Non-pigmented ciliary epithelial cell (primary cell): ENCODE results near the gene SVEP1.
"Not testable (repeated sequence)": the region's sequence is repeated elsewhere in the genome, so short reads cannot be mapped to it uniquely, and the experiment has no call there.

Experiments
- DNase-seq: peaks from one replicate; pipeline ENCODE4 v3.0.0-alpha.2; 2010; ENCODE audit warnings: low read depth

The SVEP1 gene

DNA sequence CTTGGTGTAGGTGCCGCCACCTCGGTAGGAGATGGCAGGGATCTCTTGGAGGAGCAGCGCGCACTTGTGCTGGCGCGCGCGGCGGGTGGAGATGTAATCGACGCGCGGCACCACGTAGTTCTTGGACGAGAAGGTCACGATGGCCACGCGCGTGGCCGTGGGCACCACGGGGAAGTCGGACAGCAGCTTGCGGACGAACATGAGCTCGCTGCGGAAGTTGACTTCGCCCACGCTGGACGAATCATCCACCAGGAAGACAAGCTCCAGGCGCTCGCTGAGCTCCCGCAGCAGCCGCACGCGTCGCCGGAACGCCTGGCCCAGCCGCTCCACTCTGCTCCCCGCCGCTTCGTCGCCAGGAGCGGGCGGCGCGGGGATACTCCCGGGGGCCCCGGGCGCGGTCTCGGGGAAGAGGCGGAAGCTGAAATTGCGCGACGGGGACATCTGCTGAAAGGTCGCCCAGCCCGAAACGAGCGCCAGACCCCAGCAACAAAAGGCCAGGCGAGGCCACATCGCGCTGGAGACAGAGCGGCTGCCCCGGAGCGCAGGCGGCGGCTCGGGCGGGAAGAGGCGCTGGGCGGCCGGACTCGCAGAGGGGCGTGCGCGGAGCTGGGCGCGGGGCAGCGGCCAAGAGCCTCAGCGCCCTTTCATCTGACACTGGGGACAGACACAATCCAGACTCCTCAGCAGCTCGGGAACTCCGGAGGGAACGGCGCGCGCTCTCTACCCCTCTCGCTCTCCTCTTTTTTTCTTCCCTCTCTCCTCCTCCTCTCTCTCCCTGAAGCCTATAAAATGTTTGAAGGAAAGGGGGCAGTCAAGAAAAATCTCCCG, at the start of gene SVEP1:
Gene SVEP1, minus strand, starts transcription at position 708 of the 828 bp plus-strand sequence. Its CDS starts 198 bp downstream, at position 510.
- no peak for DNase-seq

DNA sequence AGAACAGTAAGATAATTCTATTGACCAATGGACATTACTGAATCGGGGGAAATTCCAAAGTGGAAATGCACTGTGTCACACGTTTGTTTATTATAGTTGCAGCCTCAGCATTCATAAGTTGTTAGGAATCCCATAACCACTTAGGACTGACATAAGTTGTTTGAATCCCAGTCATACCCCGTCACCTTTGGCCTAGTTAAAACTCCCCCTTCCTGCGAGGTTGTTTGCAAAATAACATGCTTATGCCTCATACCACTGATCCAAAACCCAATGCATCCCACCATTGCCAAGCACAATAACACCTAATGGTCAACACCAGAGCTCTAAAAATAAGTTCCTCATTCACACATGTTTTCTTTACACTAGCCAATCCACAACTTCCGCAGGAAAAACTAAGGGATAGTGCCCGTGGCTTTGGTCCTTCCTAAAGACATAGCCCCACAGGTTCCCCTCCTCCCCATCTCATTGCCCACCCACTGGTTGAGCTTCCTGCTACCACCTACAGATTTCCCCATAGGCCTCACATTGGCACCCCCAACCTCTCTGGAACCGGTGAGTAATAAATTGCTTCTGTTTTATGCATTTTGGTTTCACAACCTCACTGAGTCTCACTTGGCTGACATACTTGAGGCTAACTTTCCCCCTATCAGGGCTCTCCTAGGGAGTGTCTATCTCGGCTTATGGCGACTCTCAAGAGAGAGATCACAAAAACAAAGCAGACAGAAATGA, 46.7 kb upstream of the SVEP1 start:
- peak; percentile 87 for DNase-seq

DNA sequence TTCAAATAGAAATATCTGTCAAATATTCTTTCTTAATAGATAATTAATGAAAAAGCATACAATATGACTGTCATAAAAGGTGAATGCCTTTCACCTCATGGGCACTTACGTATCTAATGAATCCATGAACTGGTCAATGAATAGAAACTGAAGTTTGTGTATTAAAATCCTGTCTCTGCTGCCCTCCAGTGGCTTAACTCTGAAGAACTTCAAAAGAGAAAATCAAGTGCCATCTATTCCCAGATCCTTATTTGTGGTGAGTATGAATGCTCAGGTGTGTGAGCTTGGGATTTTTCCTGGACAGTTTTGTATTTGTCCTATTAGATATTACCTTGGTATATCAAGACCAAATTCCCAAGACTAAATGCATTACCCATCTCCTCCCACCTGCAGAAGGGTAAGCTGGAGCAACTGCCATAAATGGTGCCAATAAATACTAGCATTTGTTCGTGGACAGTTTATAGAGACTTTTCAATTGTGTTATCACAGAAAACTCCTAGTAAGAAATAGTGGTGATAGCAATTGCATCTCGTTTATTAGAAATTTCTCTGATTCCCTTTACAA, 44.0 kb upstream of the SVEP1 start:
- no peak for DNase-seq

DNA sequence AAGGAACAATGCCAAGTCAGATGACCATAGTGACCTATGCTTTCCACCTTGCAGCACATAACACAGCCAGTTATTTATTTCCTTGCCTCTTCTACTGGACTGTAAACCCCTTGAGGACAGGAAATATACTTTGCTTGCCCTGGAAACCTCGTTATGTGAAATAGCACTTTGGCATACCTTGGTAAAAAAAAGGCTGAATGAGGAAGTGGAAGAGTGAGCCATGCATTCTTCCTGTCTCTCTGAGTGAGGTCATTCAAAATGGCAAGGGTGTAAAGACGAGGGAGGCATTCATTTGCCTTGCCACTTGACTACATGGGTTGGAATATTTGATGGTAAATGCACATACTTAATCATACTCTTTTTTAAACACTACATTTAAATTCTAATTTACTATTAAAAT, 42.8 kb upstream of the SVEP1 start:
- DNase-seq = no peak

DNA sequence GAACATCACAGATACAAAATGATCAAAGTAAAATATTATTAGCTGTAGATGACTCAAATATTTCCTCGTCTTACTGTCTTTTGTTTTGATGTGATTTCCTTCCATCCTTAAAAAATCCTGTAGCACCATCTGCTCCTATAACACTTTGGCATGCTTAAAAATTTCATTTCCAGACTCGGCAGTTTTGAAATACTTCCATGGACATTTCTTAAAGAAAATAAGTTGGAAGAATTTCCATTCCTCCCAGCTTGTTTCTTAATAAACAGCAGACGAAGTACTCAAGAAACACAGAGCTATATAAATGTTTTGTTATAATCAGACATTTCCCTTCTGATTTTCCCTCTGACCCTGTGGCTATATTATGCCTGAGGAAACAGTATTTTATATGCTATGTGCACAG, 41.2 kb upstream of the SVEP1 start:
- no peak for DNase-seq

DNA sequence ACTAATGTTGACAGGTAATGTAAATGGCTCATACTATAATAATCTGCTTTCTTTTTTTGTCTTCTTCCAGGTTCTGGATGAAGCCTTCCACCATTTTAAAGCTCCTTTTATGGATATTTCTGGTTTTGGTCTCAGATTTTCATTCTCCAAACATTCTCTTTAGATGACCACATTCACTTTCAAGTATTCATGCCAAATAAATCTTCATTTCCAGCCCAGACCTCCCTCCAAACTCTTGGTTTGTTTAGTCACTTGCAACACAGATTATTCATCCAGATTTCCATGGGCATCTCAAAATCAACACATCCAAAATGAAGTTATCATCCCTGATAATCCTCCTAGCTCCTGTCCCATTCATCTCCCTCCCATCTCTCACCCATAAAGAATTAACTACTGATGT, 40.3 kb upstream of the SVEP1 start:
- no peak for DNase-seq

DNA sequence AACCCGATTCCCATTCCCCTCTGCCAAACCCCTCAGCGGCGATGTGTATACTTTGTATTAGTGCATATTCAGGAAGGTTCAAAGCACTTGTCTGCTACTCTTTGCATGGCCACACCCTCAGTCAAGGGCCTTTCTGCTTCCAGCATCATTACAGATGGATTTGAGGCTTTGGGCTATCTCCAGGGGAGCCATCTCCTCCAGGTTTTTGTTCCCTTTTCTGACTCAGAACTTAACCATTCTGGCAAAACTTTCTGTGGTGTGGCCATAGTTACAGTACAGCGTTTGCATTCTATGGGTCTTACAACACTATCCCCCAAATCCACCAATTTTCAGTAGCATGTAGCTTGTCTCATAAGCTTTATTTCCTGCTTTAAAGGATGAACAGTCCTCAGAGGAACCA, 36.0 kb upstream of the SVEP1 start:
- no peak for DNase-seq

DNA sequence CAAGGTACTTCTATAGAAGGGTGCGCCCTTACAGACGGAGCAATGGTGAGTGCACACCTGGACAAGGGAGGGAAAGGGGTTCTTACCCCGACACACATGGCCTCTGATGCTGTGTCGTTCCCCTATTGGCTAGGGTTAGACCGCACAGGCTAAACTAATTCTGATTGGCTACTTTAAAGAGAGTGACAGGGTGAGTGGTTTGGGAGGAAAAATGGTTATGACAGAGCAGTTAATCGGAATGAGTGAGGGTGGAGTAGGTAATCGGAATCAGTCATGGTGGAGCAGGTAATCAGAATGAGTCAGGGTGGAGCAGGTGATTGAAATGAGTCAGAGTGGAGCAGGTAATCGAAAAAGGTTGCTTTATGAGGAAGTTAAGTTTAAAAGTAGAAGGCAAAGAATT, 35.0 kb upstream of the SVEP1 start:
- not testable (repeated sequence) for DNase-seq

DNA sequence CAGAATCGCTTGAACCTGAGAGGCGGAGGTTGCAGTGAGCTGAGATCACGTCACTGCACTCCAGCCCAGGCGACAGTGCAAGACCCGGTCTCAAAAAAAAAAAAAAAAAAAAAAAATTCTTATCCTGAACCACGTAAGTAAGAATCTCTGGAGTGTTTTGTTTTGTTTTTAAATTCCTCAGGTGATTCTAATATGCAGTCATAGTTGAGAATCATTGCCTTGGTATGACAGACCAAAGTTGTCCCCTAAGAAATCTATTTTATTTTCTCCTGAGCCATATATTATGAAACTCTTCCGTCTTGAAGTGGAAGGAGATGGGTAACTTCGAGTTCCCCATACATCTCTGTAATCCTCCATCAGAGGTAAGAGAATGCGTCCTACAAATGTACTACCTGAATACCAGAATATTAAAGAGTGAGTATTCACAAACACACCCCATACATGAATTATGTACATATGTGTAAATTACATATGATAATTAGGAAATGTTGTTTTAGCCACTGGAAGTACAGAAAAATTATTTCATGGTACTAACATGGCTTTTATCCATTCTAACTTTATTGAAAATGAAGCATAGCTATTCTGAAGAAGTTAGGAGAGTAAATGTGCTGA, 26.7 kb upstream of the SVEP1 start:
- DNase-seq = no peak

DNA sequence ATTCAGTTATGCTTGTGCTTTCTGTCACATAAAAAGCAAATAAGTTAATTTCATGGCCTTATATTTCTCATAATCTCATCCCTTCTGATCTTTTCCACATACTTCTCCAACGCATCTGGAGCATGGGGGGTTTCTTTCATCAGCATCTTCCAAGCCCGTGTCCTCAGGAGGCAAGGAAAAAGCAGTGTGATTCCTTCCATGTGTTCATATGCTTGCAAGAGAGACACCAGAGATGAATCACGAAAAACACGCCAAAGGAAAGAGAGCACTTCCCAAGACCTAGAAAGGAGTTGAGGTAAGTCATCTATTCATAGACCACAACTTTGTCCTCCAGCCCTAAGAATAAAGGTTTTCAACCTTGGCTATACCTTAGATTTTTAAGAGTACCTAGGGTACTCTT, 26.0 kb upstream of the SVEP1 start:
- no peak for DNase-seq

DNA sequence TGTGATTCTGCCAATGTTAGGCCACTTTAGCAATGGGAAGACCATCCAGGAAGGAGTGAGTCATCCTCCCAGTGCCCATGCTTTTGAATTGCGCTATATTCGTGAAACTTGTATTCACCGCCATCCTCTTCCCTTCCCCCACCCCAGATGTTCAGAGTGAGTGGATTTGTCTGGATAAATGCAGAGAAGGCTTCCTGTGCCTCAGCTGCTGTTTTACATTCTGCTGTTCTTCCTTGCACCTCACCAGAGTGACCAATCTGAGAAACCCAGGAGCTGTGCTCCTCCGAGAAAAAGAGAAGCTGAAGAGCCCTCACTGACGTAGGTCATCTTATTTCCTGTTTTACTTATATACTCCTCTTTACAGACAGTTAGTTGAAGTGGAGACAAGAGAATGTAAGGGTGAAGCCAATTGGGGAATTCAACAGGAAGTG, 24.6 kb upstream of the SVEP1 start:
- DNase-seq = no peak

DNA sequence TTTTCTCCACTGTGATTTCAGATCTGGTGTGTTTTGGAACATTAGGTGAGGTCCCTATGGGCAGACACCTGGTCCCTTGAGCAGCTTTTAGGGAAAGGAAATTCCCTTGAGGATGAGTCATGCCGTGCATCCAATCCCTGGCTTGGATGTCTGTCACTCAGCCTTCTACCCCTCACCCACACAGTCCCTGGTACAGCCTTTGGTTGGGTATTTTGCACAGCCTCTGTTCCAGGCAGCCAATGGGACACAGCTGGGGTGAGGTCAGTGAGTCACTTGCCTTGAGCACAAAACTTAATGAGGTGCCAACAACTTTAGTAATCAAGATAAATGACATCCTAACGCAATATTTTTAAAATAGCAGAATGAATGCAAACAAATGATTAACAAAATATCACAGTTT, 22.7 kb upstream of the SVEP1 start:
- no peak for DNase-seq

DNA sequence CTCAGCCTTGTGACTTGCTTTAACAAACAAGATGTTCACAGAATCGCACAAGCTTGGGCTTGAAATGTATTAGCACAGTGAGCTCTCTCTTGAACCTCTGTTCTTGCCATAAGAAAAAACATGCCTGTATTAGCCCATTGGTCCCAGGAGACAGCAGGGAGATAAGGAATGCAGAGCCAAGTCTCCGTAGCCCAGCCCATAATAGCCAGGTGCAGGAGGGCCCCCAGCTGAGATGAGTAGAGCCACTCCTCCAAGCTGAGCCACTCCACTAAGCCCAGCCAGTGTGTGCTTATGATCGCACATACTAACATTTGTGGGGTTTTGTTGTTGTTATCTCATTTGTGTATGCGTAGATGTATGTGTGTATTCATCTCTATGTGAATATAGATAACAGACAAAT, 21.6 kb upstream of the SVEP1 start:
- DNase-seq = no peak

DNA sequence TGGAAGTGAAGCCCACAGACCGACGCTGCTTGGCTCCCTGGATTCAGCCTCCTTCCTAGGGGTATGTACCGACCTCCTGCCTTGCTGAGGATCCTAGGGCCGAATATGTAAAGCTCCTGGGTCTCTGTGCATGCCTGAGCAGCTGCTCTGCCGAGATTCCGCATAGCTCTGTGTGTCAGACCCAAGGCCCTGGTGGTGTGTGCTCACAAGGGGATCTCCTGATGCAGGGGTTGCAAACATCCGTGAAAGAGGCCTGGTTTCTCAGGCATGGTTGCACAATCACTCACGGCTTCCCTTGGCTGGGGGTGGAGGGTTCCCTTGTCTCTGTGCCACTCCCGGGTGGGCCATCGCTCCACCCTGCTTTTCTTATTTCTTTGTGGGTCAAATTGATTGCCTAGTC, 19.9 kb upstream of the SVEP1 start:
- DNase-seq = no peak

DNA sequence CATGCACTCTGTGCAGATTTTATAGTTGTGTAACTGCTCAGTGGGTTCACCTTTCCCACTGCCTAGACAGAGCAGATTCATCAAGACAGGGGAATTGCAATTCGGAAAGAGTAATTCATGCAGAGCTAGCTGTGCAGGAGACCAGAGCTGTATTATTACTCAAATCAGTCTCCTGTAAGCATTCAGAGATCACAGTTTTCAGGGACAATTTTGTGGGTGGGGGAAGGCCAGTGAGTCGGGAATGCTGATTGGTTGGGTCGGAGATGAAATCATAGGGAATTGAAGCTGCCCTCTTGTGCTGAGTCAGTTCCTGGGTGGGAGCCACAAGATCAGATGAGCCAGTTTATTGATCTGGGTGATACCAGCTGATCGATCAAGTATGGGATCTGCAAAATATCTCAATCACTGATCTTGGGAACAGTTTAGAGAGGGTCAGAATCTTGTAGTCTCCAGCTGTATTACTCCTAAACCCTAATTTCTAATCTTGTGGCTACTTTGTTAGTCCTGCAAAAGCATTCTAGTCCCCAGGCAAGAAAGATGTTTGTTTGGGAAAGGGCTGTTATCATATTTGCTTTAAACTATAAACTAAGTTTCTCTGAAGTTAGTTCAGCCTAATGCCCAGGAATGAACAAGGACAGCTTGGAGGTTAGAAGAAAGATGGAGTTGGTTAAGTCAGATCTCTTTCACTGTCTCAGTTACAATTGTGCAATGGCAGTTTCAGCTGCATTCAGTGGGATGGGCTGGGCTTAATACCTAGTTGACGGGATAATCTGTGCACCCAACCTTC, 12.7 kb upstream of the SVEP1 start:
- DNase-seq = no peak

DNA sequence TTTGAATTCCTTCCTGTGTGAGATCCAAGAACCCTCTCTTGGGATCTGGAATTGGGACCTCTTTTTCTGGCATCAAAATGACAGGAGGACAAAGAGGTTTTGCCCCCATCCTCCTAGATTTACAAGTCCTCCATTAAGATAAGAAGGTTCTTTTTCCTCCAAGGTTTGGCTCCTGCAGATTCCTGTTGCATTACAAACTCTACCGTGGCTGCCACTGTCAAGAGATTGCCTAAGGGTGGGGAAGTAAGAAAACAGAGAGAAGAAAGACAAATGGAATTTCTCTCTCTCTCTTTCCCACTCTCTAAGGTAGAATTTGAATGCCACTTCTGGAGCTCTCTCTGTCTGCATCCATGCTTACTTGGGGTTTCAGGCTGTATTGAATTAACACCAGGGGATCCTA, 12.0 kb upstream of the SVEP1 start:
- DNase-seq = no peak

DNA sequence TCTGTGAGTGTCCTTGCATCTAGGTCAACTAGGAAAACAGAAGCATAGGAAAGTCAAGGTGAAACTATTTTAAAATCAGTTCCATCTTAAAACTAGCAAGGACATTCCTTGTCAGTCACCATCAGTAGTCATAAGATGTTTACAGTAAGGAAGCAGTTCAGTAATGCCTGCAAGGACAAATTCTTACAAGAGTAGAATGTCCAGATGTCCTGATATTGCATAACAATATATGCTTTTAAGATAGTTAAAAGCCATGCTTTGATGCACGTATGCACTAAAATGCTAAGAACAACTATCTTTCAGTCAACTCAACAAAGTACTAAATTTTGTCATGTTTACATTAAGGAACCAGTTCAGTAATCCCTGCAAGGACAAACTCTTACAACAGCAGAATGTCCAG, 11.3 kb upstream of the SVEP1 start:
- DNase-seq = no peak

DNA sequence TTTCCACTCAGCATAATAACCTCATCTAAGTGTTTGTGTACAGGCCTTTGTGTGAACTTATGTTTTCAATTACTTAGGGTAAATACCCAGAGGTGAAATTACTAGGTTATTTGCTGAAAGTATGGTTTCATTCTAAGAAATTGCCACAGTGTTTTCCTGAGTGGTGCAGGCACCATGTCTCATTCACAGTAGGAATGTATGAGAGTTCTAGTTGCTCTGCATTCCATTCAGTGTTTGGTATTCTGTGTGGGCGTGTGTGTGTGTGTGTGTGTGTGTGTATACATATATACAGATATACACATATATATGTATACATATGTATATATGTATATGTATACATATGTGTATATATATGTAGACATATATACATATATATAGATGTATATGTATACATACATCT, 8.8 kb upstream of the SVEP1 start:
- no peak for DNase-seq

DNA sequence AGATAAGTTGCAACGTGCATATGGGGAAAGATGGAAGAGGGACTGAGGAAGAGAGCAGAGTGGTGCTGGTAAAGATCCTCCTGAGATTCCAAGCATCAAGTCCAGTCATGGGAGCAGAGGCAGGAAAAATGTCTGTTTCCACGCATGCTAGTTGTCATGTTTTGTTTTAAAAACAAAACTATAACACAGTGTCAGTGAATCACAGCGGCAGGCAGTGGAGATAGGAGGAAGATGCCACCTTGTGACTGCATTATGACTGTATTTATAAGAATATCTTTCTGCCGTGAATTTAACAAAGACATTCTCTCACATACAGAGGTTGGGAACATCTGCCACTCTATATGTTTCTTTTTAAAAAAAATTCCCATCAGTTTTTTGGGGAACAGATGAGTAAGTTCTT, 3.7 kb upstream of the SVEP1 start:
- DNase-seq = no peak

DNA sequence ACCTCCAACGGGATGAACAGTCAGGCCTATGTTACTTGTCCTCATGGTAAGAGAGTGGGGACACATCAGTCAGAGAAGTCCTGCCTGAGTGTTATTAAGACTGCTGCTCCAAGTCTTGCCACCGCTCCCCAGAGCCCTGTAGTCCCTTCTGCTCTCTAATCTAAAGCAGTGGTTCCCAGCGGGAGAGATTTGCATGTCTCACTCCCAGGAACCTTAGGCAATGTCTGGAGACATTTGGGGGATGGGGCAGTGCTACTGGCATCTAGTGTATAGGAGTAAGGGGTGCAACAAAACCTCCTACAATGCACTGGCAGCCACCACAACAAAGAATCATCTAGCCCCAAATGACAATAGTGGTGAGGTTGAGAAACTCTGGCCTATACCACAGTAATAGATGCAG, 2.6 kb upstream of the SVEP1 start:
- DNase-seq = no peak

DNA sequence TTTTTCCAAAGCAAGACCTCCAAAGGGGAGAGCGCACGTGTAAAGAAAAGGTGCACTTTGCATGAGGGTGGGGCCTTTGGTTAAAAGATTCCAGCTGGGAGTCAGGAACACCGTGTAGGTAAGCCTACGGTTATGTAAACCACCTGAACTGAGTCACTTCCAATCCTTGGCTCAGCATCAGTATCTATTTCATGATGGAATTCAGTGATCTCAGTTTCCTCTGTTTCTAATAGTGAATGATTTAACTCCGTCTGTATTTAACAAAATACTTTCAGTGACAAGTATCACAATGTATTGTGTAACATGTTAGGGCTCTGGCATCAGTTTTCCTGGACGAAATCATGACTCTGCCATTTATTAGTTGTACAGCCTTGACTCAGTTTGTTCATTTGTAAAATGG, 1.3 kb upstream of the SVEP1 start:
- no peak for DNase-seq

DNA sequence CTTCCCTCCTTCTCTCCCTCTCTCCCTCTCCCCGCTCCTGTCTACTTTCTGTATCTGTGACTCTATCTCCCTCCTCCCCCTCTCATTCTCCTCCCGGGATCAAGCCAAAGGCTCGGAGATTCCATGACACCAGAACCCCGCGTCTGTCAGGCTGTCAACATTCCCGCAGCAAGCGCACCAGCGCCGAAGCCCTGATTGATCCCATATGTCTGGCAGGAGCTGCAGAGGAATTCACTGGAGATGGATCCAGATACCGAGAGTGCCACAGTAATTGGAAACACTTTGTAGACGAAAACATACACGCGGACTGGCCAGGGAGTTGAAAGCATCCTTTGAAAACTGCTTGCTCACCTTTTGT, 300 bp upstream of the SVEP1 start:
- no peak for DNase-seq
